GM12878 (cell line): ENCODE results near the gene AAGAB. TPM values are rescaled to one million over a fixed set of nuclear protein-coding genes. Genes with fewer than 3 reads are reported as not detected.

Source experiments
- ATAC-seq: fragments of 200-7000 bp; cut with Tn5 transposase; 3 replicates; pipeline ENCODE4 v1.9.1; 2020; ENCODE audit warnings: mild to moderate bottlenecking, moderate library complexity
- BruUV-seq: library from RNA; stranded (reverse); fragments of 400-500 nt; replicated peaks from 2 replicates; lab custom pipeline; 2021; lab: Mats Ljungman, UMichigan
- CTCF ChIA-PET: fragments of 300-600 bp; sonication (Branson Sonifier 250); formaldehyde crosslinking; extraction: SDS; loops from one replicate; lab custom pipeline; 2021; ENCODE audit warnings: inconsistent platforms; lab: Yijun Ruan, JAX
- POLR2A ChIA-PET: fragments of 350-600 bp; formaldehyde crosslinking; extraction: SDS; loops from one replicate; lab custom pipeline; 2021; ENCODE audit warnings: inconsistent platforms; lab: Charles Lee
- RAD21 ChIA-PET: fragments of 300-600 bp; sonication (Branson Sonifier 250); formaldehyde crosslinking; loops from one replicate; lab custom pipeline; 2023; ENCODE audit warnings: antibody characterized with exemption; ENCODE audit not compliant: unreplicated experiment; lab: Charles Lee
- SMC1A ChIA-PET: fragments of 300-600 bp; sonication (Branson Sonifier 250); formaldehyde crosslinking; loops from one replicate; lab custom pipeline; 2023; ENCODE audit not compliant: unreplicated experiment, uncharacterized antibody; lab: Charles Lee
- DNase-seq: peaks from one replicate; pipeline ENCODE4 v3.0.0-alpha.2; 2011; ENCODE audit warnings: low read depth, low spot score
- FAIRE-seq: peaks from 3 replicates; lab custom pipeline; 2011; peaks lifted over from hg19 to GRCh38; lab: Jason Lieb, UNC
- H2AFZ ChIP-seq: 2 replicates; pipeline ENCODE4 v1.6.0; 2011; ENCODE audit warnings: low read depth, low read length, control low read depth; ENCODE audit not compliant: control insufficient read depth
- H3K27ac ChIP-seq: 2 replicates; pipeline ENCODE4 v1.5.1; 2011; ENCODE audit warnings: control low read depth; ENCODE audit not compliant: control insufficient read depth, insufficient read depth
- H3K27me3 ChIP-seq, 2 experiments: replicated peaks in 1 of 2; 2 replicates each; pipeline versions ENCODE4 v1.6.0 to v1.6.1; 2011; ENCODE audit warnings: low read length in 1 of 2; ENCODE audit not compliant: control insufficient read depth in 2 of 2, insufficient read depth in 2 of 2
- H3K36me3 ChIP-seq, 2 experiments: 2 replicates each; pipeline ENCODE4 v1.5.1; 2011; ENCODE audit warnings: low read length in 1 of 2; ENCODE audit not compliant: control insufficient read depth in 2 of 2, insufficient read depth in 2 of 2
- H3K4me1 ChIP-seq: 2 replicates; pipeline ENCODE4 v1.6.1; 2011; ENCODE audit warnings: mild to moderate bottlenecking, low read length, moderate library complexity, mixed read lengths; ENCODE audit not compliant: control insufficient read depth, insufficient read depth
- H3K4me2 ChIP-seq: 2 replicates; pipeline ENCODE4 v1.6.0; 2011; ENCODE audit warnings: control low read depth; ENCODE audit not compliant: control insufficient read depth, insufficient read depth
- H3K4me3 ChIP-seq: fragments of 200-600 bp; sonication (generic); 2 replicates; pipeline ENCODE4 v1.5.1; 2016
- H3K79me2 ChIP-seq: 2 replicates; pipeline ENCODE4 v1.6.0; 2011; ENCODE audit warnings: low read length; ENCODE audit not compliant: control insufficient read depth, insufficient read depth
- H3K9ac ChIP-seq: 2 replicates; pipeline ENCODE4 v1.8.0; 2011; ENCODE audit warnings: low read length, control low read depth, mixed read lengths; ENCODE audit not compliant: control insufficient read depth, insufficient read depth
- H3K9me3 ChIP-seq: replicated peaks from 3 replicates; pipeline ENCODE4 v1.5.1; 2011; ENCODE audit warnings: mild to moderate bottlenecking, low read length; ENCODE audit not compliant: control insufficient read depth, insufficient read depth
- H4K20me1 ChIP-seq: 2 replicates; pipeline ENCODE4 v1.6.0; 2011; ENCODE audit not compliant: control insufficient read depth, insufficient read depth
- CHD2 ChIP-seq: IDR thresholded peaks from 2 replicates; pipeline ENCODE4 v1.6.1; 2011; ENCODE audit warnings: low read depth, low read length, improper control_type of control experiment, borderline replicate concordance
- FOXK2 ChIP-seq: fragments of 450-650 bp; IDR thresholded peaks from 2 replicates; pipeline ENCODE4 v1.6.1; 2017; ENCODE audit warnings: mild to moderate bottlenecking, moderate library complexity
- FOXM1 ChIP-seq: IDR thresholded peaks from 2 replicates; pipeline ENCODE4 v1.6.1; 2012; ENCODE audit warnings: low read depth, mild to moderate bottlenecking, inconsistent platforms, low read length, moderate library complexity
- KDM1A ChIP-seq: fragments of 200-600 bp; sonication (generic); IDR thresholded peaks from 2 replicates; pipeline ENCODE4 v1.6.1; 2016; ENCODE audit warnings: borderline replicate concordance
- NR2C2 ChIP-seq: IDR thresholded peaks from 2 replicates; pipeline ENCODE4 v1.6.1; 2011; ENCODE audit warnings: borderline replicate concordance, low read depth; ENCODE audit not compliant: control insufficient read depth, insufficient read length
- POLR2A ChIP-seq: IDR thresholded peaks from 2 replicates; pipeline ENCODE4 v1.6.1; 2011; ENCODE audit warnings: low read depth, mild to moderate bottlenecking, low read length
- SMC3 ChIP-seq: IDR thresholded peaks from 2 replicates; pipeline ENCODE4 v1.6.1; 2011; ENCODE audit warnings: low read length, improper control_type of control experiment, borderline replicate concordance
- ZNF622 ChIP-seq: fragments of 450-650 bp; IDR thresholded peaks from 2 replicates; pipeline ENCODE4 v1.6.1; 2017; ENCODE audit warnings: mild to moderate bottlenecking, inconsistent platforms
- WGBS: methylation state at CpG from one replicate; pipeline ENCODE4 v1.1.6; 2016; ENCODE audit warnings: low lambda C conversion rate; ENCODE audit not compliant: insufficient replicate concordance, insufficient coverage; ENCODE audit errors: missing lambda C conversion rate; 5-methylcytosine and 5-hydroxymethylcytosine counted together
- in situ Hi-C: fragments of 300-500 bp; cut with MboI; formaldehyde crosslinking; loops from 9 replicates; pipeline ENCODE4 v1.14.3; 2018; ENCODE audit warnings: mixed read lengths
- intact Hi-C: fragments of 100-400 bp; cut with micrococcal nuclease; formaldehyde crosslinking; loops from one replicate; pipeline ENCODE4 v1.14.2; 2022; ENCODE audit not compliant: unreplicated experiment
- polyA plus RNA-seq, 11 experiments: library from polyadenylated mRNA; depleted of rRNA in 4 of 11; unstranded in 6 of 11; stranded (reverse) in 5 of 11; fragments of >200 nt; fragmentation: Nextera tagmentation in 4 of 11; fragmentation: Illumina TruSeq in 1 of 11; extraction: Ambion mirVana in 4 of 11; extraction: Trizol in 1 of 11; gene quantifications; 1 replicate in 1 of 11; 2 replicates in 10 of 11; pipeline versions ENCODE4 v1.2.1 to v1.2.3, GENCODE V29; 2011 to 2016; ENCODE audit warnings: inconsistent platforms in 2 of 11, missing spikeins in 2 of 11, low read depth in 1 of 11
- total RNA-seq, 4 experiments: library from RNA; depleted of rRNA in 3 of 4; stranded (reverse); fragments of >200 nt in 3 of 4; fragmentation: Illumina TruSeq in 1 of 4; extraction: Trizol in 1 of 4; gene quantifications; 2 replicates each; pipeline versions ENCODE4 v1.2.1 to v1.2.3, GENCODE V29; 2013 to 2021
- TF ChIP-seq, protein P1 (sequence below), 3 experiments: IDR thresholded peaks in 2 of 3; conservative IDR thresholded peaks in 1 of 3; 2 replicates each; pipeline ENCODE4 v1.5.1; 2011; ENCODE audit warnings: low read depth in 3 of 3, low read length in 3 of 3, mild to moderate bottlenecking in 3 of 3, control low read depth in 2 of 3, moderate library complexity in 2 of 3, inconsistent platforms in 1 of 3, mixed read lengths in 1 of 3; ENCODE audit not compliant: control insufficient read depth in 2 of 3, insufficient read depth in 1 of 3; ENCODE audit errors: extremely low read depth in 1 of 3
- TF ChIP-seq, protein P2 (sequence below): fragments of 450-650 bp; formaldehyde crosslinking; IDR thresholded peaks from 2 replicates; pipeline ENCODE4 v1.5.0; 2022; ENCODE audit warnings: mild to moderate bottlenecking, missing genetic modification characterization

AAGAB gene
- total and polyA plus RNA-seq, 10 of the 15 experiments (the other 5 are each of a cell fraction or from before 2014, with no cell fraction given) = 11.4 to 62.3 (median 38.0) TPM

DNA sequence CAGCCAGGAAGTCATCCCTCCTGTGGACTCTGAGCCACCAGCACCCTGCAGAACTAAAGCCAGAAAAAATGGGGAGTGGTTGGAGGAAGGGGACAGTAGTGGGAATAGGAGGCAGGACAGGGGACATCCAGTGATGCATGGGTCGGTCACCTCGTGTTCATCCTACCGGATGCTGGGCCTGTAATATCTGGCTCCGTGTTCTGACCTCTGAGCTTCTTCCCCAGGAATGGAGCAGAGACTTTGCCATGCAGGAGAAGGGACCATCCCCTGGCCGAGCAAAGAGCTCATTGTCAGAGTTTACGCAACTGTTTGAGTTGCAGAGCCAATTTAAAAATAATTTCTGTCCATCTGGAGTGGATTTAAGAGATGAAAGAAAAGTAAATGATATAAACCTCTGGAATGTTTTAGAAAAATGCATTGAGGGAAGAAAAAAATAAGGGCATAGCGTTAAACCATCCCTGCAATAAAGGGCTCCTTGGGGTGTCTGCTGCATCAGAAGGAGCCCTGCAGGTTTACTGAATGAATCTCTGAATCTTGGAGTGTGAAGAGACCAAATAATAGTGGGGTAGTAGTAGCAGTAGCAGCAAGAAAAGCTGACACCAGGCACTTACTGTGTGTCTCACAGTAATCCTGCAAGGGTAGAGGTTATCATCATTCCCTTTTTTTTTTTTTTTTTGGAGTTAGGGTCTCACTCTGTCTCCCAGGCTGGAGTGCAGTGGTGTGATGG lies 70.9 kb downstream of the AAGAB start:
- FAIRE-seq = no peak
- BruUV-seq = no TSS peak
- Histone ChIP-seq H3K27ac (no peak overlapping the region), H3K79me2 (no peaks in the 10 kb centered on the region), H3K4me2 (no peak overlapping the region), H3K36me3 (peaks cover 23 to 43% of the 10 kb centered on the region in 2 experiments), H3K9ac (no peak overlapping the region), H3K4me1 (no peaks in the 10 kb centered on the region; the same call in 1 of the 2 replicates), H3K27me3 (no peaks in the 10 kb centered on the region), H2AFZ (no peak overlapping the region), H3K4me3 (no peak overlapping the region), H3K9me3 (no peaks in the 10 kb centered on the region), H4K20me1 (no peaks in the 10 kb centered on the region)
- no peak for ATAC-seq
- DNase-seq = no peak
- intact Hi-C loops = no loop called here
- SMC1A ChIA-PET = no interaction called here
- CTCF ChIA-PET = interaction anchor here (1.1 kb wide), 1 partner anchor 238 kb away, joined by 4 read pairs; no protein-coding TSS in a partner anchor
- 92% methylated on average over 7 of the region's 7 CpGs for WGBS
- POLR2A ChIA-PET = no interaction called here
- TF ChIP-seq POLR2A (peak; percentile 47; the same call in 1 of the 2 replicates), CHD2 (no peak)
- in situ Hi-C loops = no loop called here
- RAD21 ChIA-PET = interaction anchor here (0.7 to 1.2 kb wide), 2 partner anchors 83 to 327 kb away, joined by 3 to 4 read pairs; no protein-coding TSS in a partner anchor

DNA sequence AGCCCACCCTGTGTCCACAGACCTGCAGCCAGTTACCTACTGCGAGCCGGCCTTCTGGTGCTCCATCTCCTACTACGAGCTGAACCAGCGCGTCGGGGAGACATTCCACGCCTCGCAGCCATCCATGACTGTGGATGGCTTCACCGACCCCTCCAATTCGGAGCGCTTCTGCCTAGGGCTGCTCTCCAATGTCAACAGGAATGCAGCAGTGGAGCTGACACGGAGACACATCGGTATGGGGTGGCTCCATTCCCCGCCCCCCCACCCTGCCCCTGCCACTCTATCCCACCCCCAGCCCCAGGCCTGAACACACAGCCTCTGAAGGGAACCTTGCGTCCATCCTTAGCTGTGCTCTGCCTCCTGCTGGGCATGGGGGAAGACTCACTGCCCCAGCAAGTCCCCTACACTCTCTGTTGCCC lies 73.2 kb downstream of the AAGAB start:
- FAIRE-seq (no peak), DNase-seq (no peak), ATAC-seq (peak; percentile 29; the same call in 1 of the 3 replicates)
- intact Hi-C loops = no loop called here
- Histone ChIP-seq H2AFZ (no peak overlapping the region), H4K20me1 (no peaks in the 10 kb centered on the region), H3K9me3 (no peaks in the 10 kb centered on the region), H3K4me2 (no peak overlapping the region), H3K27me3 (no peaks in the 10 kb centered on the region), H3K27ac (no peak overlapping the region), H3K9ac (no peak overlapping the region), H3K4me3 (no peak overlapping the region), H3K4me1 (no peaks in the 10 kb centered on the region; the same call in 1 of the 2 replicates), H3K79me2 (no peaks in the 10 kb centered on the region), H3K36me3 (peaks cover 25 to 35% of the 10 kb centered on the region in 2 experiments)
- POLR2A ChIA-PET = no interaction called here
- RAD21 ChIA-PET = no interaction called here
- in situ Hi-C loops = no loop called here
- BruUV-seq = no TSS peak
- SMC1A ChIA-PET = no interaction called here
- CTCF ChIA-PET = interaction anchor here (0.8 to 1.0 kb wide), 2 partner anchors 115 to 252 kb away, joined by 3 to 4 read pairs; partner anchors contain the start of gene SMAD3
- WGBS = 98% methylated on average over 15 of the region's 15 CpGs
- TF ChIP-seq, protein P1, sequence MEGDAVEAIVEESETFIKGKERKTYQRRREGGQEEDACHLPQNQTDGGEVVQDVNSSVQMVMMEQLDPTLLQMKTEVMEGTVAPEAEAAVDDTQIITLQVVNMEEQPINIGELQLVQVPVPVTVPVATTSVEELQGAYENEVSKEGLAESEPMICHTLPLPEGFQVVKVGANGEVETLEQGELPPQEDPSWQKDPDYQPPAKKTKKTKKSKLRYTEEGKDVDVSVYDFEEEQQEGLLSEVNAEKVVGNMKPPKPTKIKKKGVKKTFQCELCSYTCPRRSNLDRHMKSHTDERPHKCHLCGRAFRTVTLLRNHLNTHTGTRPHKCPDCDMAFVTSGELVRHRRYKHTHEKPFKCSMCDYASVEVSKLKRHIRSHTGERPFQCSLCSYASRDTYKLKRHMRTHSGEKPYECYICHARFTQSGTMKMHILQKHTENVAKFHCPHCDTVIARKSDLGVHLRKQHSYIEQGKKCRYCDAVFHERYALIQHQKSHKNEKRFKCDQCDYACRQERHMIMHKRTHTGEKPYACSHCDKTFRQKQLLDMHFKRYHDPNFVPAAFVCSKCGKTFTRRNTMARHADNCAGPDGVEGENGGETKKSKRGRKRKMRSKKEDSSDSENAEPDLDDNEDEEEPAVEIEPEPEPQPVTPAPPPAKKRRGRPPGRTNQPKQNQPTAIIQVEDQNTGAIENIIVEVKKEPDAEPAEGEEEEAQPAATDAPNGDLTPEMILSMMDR (IDR thresholded peaks at IDR 0.05 in 2 of 3, conservative IDR thresholded peaks at IDR 0.05 in 1 of 3; ENCODE audit: control insufficient read depth in 2 of 3, extremely low read depth in 1 of 3, insufficient read depth in 1 of 3, low read depth in 3 of 3, low read length in 3 of 3) = peak in 2 of 3 experiments; percentile 6 to 33; a peak in 1 of 6 replicates
- TF ChIP-seq FOXK2 = no peak
- TF ChIP-seq KDM1A = no peak
- no peak for TF ChIP-seq NR2C2
- peak; percentile 41; the same call in 1 of the 2 replicates for TF ChIP-seq POLR2A
- TF ChIP-seq SMC3 = 0 out of 2 replicates have a peak, but pooled peaks have one; percentile 17
- TF ChIP-seq, protein P2, sequence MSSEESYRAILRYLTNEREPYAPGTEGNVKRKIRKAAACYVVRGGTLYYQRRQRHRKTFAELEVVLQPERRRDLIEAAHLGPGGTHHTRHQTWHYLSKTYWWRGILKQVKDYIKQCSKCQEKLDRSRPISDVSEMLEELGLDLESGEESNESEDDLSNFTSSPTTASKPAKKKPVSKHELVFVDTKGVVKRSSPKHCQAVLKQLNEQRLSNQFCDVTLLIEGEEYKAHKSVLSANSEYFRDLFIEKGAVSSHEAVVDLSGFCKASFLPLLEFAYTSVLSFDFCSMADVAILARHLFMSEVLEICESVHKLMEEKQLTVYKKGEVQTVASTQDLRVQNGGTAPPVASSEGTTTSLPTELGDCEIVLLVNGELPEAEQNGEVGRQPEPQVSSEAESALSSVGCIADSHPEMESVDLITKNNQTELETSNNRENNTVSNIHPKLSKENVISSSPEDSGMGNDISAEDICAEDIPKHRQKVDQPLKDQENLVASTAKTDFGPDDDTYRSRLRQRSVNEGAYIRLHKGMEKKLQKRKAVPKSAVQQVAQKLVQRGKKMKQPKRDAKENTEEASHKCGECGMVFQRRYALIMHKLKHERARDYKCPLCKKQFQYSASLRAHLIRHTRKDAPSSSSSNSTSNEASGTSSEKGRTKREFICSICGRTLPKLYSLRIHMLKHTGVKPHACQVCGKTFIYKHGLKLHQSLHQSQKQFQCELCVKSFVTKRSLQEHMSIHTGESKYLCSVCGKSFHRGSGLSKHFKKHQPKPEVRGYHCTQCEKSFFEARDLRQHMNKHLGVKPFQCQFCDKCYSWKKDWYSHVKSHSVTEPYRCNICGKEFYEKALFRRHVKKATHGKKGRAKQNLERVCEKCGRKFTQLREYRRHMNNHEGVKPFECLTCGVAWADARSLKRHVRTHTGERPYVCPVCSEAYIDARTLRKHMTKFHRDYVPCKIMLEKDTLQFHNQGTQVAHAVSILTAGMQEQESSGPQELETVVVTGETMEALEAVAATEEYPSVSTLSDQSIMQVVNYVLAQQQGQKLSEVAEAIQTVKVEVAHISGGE (CRISPR knock-in tag) = no peak
- no peak for TF ChIP-seq FOXM1
- TF ChIP-seq ZNF622 = no peak
